ENCODE results near the gene ERBB4. TPM values are rescaled to one million over a fixed set of nuclear protein-coding genes. Genes with fewer than 3 reads are reported as not detected.
"Not testable (repeated sequence)": the region's sequence is repeated elsewhere in the genome, so short reads cannot be mapped to it uniquely, and the experiment has no call there.

ERBB4 gene
- total RNA-seq, 3 donors from 2014 or later, result 1.6 to 53.1 (median 18.4) TPM

DNA sequence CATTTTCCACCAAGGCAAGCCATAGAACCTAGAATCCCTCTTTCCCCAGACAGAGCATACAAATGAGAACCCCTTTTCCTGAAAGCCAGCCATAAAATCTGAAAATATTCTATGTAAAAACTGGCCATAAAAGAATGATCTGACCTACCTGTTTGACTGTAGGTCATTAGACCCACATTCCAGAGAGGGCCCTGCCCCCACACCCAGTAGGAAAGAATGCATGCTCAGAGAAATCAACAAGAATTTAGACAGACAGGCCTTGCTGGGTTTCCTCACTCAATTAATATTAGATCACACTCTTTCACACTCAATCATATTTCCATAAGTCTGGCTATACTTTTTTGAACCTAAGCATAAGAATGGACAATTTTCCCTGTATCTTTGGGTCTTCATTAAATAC, 929.5 kb downstream of the ERBB4 start:
- no peaks in the 10 kb centered on the region for H3K9me3 ChIP-seq
- TF ChIP-seq, protein P1, sequence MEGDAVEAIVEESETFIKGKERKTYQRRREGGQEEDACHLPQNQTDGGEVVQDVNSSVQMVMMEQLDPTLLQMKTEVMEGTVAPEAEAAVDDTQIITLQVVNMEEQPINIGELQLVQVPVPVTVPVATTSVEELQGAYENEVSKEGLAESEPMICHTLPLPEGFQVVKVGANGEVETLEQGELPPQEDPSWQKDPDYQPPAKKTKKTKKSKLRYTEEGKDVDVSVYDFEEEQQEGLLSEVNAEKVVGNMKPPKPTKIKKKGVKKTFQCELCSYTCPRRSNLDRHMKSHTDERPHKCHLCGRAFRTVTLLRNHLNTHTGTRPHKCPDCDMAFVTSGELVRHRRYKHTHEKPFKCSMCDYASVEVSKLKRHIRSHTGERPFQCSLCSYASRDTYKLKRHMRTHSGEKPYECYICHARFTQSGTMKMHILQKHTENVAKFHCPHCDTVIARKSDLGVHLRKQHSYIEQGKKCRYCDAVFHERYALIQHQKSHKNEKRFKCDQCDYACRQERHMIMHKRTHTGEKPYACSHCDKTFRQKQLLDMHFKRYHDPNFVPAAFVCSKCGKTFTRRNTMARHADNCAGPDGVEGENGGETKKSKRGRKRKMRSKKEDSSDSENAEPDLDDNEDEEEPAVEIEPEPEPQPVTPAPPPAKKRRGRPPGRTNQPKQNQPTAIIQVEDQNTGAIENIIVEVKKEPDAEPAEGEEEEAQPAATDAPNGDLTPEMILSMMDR (IDR thresholded peaks at IDR 0.05), result no peak
- TF ChIP-seq POLR2A (IDR thresholded peaks at IDR 0.05), result no peak
- no peak for TF ChIP-seq POLR2AphosphoS5 (IDR thresholded peaks at IDR 0.05)
- no peaks in the 10 kb centered on the region for H3K36me3 ChIP-seq
- intact Hi-C loops (cut with DNase I; ENCODE audit: low total_unique reads), result no loop called here
- H3K4me3 ChIP-seq, result no peak overlapping the region
- H3K4me1 ChIP-seq, result no peaks in the 10 kb centered on the region
- DNase-seq (ENCODE audit: low spot score in 2 of 2), result no peak
- no peak overlapping the region for H3K27ac ChIP-seq
- H3K27me3 ChIP-seq, result no peaks in the 10 kb centered on the region

GRCh38 chr2:211599146-211599545, 939.5 kb downstream of the ERBB4 start:
- intact Hi-C loops (cut with DNase I; ENCODE audit: low total_unique reads), result no loop called here
- Histone ChIP-seq H3K36me3 (no peaks in the 10 kb centered on the region), H3K27me3 (no peaks in the 10 kb centered on the region), H3K27ac (no peak overlapping the region), H3K9me3 (no peaks in the 10 kb centered on the region), H3K4me3 (no peak overlapping the region), H3K4me1 (no peaks in the 10 kb centered on the region)
- DNase-seq (ENCODE audit: low spot score in 2 of 2), result no peak
- TF ChIP-seq, protein P1 (IDR thresholded peaks at IDR 0.05), result no peak
- no peak for TF ChIP-seq POLR2AphosphoS5 (IDR thresholded peaks at IDR 0.05)

DNA sequence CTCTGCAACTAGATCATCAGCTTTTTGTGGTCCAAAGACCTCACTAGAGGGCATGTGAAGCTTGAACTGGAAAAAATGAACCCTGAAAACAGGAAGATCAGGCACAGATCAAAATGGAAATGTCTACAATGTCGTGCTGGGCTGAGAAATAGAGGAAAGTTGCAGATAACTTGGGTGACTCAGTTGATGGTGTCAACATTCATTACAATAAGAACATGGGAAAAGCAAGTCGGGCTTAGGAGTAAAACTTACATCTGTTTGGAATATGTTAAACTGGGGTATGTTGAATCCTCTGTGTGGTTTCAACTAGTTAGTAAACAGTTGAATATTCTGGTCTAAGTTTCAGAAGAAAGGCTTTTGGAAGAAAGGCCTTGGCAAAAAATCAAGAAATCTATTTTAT, 940.4 kb downstream of the ERBB4 start:
- DNase-seq (ENCODE audit: low spot score in 2 of 2), result no peak
- no peaks in the 10 kb centered on the region for H3K4me1 ChIP-seq
- no peaks in the 10 kb centered on the region for H3K36me3 ChIP-seq
- intact Hi-C loops (cut with DNase I; ENCODE audit: low total_unique reads), result no loop called here
- H3K4me3 ChIP-seq, result no peak overlapping the region
- no peak overlapping the region for H3K27ac ChIP-seq
- no peaks in the 10 kb centered on the region for H3K9me3 ChIP-seq
- no peaks in the 10 kb centered on the region for H3K27me3 ChIP-seq
- TF ChIP-seq POLR2A (IDR thresholded peaks at IDR 0.05), result no peak
- no peak for TF ChIP-seq POLR2AphosphoS5 (IDR thresholded peaks at IDR 0.05)
- TF ChIP-seq, protein P1 (IDR thresholded peaks at IDR 0.05), result no peak

DNA sequence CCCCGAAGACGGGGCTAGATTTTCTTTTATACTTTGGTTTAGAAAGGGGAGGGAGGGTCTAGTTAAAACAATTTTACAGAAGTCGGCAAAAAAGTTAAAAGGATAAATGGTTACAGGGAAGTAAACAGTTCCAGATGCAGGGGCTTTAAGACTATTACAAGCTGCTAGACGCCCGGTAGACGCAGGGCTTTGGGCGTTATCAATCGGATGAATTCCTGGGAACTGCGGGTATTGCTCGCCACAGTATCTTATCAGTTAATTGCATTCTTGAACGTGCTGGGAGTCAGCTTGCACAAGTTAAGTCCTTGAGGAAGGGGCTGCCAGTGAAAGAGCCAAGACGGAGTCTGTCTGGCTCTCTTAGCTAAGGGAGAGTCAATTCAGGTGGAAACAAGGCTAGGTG, 946.6 kb downstream of the ERBB4 start:
- H3K36me3 ChIP-seq; intact Hi-C loops (cut with DNase I; ENCODE audit: low total_unique reads); H3K27ac ChIP-seq; H3K4me3 ChIP-seq; H3K27me3 ChIP-seq; H3K4me1 ChIP-seq; DNase-seq (ENCODE audit: low spot score in 2 of 2); H3K9me3 ChIP-seq: not testable (repeated sequence)

GRCh38 chr2:211591426-211591825, 947.2 kb downstream of the ERBB4 start:
- intact Hi-C loops (cut with DNase I; ENCODE audit: low total_unique reads), result no loop called here
- H3K27me3 ChIP-seq, result no peaks in the 10 kb centered on the region
- DNase-seq (ENCODE audit: low spot score in 2 of 2), result no peak
- no peak for TF ChIP-seq POLR2AphosphoS5 (IDR thresholded peaks at IDR 0.05)
- TF ChIP-seq POLR2A (IDR thresholded peaks at IDR 0.05), result no peak
- TF ChIP-seq, protein P1 (IDR thresholded peaks at IDR 0.05), result no peak
- no peaks in the 10 kb centered on the region for H3K36me3 ChIP-seq
- H3K4me1 ChIP-seq, result no peaks in the 10 kb centered on the region
- H3K9me3 ChIP-seq, result no peaks in the 10 kb centered on the region
- no peak overlapping the region for H3K27ac ChIP-seq
- H3K4me3 ChIP-seq, result no peak overlapping the region

DNA sequence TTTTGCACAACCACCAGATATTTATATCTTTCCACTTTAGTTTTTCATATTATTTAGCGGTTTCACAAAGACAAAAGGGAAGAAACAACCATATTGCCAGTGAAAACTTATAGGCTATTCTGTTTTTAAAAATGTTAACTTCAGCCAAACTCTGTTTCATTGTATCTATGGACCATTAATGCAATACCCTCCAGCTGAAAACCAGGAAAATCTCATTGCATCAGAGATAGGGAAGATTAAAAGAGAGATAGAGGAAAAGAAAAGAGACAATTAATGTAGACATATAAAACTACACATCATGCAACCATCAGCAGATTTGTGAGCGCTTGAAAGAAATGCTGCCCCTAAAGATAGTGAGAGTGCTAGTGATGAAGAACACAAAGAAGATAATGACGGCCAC, 970.2 kb downstream of the ERBB4 start:
- Histone ChIP-seq H3K4me3 (no peak overlapping the region), H3K27me3 (no peaks in the 10 kb centered on the region), H3K4me1 (no peaks in the 10 kb centered on the region), H3K27ac (no peak overlapping the region), H3K36me3 (no peaks in the 10 kb centered on the region), H3K9me3 (no peaks in the 10 kb centered on the region)
- DNase-seq (ENCODE audit: low spot score in 2 of 2), result no peak
- intact Hi-C loops (cut with DNase I; ENCODE audit: low total_unique reads), result no loop called here
- TF ChIP-seq, protein P1 (IDR thresholded peaks at IDR 0.05), result no peak
- TF ChIP-seq POLR2A (IDR thresholded peaks at IDR 0.05) (no peak), POLR2AphosphoS5 (IDR thresholded peaks at IDR 0.05) (no peak)

All from breast epithelium (tissue), 4 donors.